GM04504 (cell line): ENCODE measurements around the gene PCF11.
"Not testable (repeated sequence)": the region's sequence is repeated elsewhere in the genome, so short reads cannot be mapped to it uniquely, and the experiment has no call there.

Experiments used
- DNase-seq: peaks from one replicate; pipeline ENCODE4 v3.0.0-alpha.2; 2012; ENCODE audit warnings: low read depth

PCF11 gene

DNA sequence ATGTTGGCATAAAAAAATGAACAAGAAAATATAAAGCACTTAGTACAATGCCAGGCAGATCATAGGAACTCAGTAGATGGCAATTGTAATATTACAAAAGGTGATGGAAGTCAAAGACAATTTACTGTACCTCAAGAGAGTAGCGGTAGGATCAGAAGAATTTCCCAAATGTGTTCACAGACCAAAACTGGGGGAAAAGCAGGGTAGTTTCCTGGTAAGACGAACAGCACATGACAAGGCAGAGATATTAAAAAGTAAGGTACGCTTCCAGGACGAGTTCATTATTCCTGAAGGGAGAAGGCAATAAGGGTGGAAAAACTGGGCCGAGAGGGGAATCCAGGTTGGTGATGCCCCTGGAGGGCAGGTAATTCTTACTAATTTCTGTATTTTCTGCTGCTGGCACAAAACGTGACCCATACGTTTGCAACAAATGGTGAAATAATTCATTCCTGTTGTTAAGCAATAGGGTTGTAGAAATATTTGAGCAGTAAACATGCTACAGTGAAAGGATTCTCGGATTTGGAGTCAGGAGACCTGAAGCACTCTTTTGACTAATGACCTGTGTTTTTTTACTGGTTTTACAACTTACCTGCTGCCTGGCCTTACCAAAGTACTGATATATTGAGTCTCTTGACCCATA lies 35.8 kb downstream of the PCF11 start:
- DNase-seq, result no peak

DNA sequence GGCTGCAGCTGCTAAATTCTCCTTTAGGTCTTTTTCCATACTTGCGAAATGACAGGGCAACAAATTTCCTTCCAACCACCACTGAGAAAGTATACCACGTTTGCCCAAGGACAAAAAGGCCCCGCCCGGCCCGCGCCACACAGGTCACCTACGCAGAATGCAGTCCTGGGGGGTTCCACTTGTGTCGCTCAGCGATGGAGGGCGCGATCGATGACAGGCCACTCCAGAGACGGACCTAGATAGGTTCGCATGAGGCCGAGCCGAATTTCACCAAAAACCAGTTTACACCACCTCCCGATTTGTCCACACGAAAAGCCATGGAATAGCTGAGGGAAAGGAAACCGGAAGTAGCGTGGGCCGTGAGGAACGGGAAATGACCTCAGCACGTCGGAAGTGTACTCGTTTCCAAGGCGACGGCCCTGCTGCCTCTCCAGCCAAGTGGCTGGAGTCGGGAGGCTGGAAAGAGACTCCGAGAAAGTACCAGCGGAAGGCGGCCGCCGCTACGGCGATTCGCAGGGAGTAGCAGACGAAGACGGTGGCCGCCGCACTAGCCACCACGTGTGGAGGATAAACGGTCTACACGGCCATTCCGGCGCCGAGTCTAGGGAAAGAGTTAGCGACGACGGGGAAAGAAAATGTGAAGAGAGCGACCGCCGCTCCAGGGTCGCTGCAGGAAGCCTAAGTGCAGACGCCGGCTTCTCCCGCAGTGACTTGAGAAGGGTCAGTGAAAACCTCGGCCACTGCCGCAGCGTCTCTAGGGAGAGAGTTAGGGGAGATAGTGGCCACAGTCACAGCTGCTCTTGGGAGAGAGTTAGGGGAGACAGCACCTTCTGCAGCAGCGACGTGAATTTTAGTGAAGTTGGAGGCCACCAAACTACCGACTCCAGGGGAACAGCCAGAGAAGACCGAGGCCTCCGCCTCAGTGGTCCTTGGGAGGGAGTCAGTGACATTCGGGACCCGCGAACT lies 36.7 kb downstream of the PCF11 start, which contains the start of gene ANKRD42:
Gene ANKRD42 (plus strand): TSS at position 398 of the 966 bp plus-strand sequence. CDS start 959 bp downstream, outside the sequence.
- peak; percentile 90 for DNase-seq

DNA sequence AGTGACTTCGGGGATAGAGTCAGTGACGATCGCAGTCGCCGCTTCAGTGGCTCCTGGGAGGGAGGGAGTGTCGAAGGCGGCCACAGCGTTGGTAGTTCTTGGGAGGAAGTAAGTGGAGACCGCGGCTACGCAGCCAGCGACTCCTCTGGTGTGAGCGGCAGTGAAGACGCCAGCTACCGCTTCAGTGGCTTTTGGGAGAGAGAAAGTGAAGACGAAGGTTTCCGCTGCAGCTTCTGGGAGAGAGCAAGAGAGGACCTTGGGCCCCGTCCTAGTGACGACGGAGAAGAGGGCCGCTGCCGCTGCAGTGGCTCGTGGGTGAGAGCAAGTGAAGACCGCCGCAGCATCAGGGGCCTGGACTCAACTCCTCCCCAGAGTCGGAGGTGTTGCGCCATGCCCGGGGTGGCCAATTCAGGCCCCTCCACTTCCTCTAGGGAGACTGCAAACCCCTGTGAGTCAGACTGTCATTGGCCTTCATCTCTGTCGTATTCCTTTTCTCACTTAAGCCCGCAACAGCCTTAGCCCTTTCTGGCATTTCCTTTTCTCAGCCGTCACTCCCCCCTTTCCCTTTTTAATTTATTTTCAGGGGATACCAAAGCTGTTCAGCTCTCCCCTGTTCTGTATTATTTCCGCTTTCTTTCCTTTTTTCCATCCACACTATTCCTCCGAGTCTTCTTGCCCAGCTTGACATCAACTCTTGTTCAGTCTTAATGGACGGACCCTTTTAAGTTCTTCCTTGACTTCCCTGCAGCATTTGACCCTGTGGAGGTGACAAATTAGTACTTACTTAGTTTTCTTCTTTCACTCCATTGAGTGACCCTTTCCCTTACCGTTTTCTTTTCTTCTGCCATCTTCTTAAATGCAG lies 37.6 kb downstream of the PCF11 start:
- peak; percentile 56 for DNase-seq

DNA sequence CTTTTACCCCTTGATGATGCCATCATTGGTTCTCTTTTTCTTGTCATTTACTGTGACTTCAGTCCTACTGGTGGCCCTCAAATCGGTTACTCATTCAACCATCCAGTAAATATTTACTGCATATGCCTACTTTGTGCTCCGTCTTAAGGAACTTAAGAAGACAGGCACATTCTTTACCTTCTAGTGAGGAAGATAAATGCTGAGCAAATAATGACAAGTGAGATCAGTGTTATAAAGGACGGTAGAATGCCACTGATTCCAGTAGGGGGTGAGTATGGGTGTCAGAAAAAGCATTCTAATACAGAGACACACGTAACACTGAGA lies 38.2 kb downstream of the PCF11 start:
- no peak for DNase-seq

DNA sequence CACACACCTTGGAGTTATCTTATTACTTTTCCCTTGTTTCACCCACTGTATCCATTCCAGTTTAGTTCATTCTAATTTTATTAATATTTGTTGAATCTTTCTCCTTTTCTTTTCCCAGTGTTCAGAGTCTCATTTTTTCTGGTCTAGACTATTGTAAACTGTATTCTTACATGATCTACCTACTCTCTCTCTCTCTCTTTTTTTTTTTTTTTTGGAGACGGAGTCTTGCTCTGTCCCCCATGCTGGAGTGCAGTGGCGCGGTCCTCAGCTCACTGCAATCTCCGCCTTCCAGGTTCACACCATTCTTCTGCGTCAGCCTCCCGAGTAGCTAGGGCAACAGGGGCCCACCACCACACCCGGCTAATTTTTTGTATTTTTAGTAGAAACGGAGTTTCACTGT lies 38.7 kb downstream of the PCF11 start:
- DNase-seq, result no peak

DNA sequence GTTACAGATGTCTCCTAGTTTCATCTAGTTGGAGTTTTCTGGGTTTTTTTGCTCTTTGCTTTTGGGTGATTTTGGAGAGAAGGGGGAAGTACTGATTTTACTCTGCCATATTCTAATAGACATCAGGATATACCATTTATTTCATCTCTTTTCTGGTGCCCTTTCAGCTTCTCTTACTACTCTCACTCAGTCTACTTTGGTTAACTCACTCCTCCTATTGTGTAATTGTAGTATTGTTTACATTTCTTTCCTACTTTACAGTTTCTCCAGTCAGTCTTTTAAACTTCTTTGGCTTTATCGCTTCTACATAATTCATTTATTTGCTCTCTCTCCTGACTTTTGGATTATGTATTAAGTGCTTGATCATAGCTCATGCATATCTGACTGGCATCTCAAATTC lies 43.1 kb downstream of the PCF11 start:
- no peak for DNase-seq

DNA sequence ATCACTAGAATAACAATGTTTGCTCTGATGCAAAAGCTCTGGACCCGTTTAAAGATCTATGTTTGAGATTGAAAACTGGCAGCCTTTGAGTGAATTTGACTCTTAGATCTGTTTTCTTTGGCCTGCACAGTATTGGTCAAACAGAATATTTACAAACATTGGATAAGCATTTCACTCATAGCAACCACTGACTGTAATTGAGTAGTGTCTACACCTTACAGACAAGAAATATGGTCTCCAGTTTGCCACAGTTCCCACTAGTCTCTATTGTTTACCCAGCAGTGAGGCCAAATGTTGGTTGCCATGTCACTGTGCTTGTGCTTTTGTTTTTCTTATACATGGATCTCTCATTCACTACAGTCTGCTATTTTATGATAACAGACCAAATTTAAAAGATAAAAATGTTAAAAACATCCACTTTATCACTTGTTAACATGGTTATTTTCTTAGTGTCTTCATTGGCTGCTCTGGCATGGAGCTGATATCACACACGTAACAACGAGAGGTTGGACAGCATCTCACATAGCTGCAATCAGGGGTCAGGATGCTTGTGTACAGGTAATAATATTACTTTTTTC lies 48.8 kb downstream of the PCF11 start:
- no peak for DNase-seq

DNA sequence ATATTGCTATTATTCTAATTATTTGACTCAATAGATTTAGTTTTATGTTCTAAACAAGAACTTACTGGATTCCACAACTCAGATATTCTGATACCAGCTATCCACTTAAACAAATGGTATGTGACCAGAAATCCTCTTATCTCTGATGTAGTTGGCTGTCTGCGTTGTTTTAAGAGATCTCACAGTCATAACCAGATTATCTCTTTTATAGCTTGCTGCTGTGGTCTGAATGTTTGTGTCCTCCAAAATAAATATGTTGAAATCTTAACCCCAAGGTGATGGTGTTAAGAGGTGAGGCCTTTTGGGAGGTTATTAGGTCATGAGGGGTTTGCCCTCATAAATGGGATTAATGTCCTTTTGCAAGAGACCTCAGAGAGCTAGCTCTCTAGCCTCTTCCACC lies 49.3 kb downstream of the PCF11 start:
- no peak for DNase-seq

DNA sequence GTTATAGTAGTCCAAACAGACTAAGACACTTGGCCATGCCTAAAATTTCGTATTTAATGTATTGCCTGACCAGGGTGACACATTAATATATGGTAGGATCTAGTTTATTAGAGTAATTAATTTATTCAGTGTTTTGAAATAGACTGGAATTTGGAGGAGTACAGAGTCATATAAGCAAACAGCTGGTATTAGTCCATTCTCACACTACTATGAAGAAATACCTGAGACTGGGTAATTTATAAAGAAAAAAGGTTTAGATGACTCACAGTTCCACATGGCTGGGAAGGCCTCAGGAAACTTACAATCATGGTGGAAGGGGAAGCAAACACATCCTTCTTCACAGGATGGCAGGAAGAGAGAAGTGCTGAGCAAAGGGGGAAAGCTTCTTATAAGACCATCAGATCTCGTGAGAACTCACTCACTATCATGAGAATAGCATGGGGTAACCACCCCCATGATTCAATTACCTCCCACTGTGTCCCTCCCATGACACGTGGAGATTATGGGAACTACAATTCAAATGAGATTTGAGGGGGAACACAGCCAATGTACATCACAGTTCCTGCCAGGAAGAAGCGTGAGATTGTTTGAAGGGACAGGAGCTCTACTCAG lies 49.9 kb downstream of the PCF11 start:
- not testable (repeated sequence) for DNase-seq

DNA sequence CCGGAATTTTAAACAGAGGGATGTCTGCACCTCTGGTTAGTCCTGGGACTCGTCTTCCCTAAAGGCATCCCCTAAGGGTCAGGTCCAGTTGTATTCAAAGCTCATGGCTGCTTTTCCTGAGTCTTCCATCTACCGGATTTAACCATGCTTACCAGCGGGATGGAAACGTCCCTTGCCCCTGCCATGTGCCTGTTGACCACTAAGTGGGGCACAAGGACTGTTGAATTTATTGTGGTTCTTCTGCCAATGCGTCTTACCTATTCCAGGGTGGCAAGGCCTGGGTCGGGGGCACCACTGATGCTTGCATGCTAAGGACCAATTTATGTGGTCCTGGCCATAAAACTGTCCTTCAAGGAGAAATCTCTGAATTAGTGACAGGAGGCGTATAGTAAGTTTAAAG lies 62.2 kb downstream of the PCF11 start:
- DNase-seq, result no peak

DNA sequence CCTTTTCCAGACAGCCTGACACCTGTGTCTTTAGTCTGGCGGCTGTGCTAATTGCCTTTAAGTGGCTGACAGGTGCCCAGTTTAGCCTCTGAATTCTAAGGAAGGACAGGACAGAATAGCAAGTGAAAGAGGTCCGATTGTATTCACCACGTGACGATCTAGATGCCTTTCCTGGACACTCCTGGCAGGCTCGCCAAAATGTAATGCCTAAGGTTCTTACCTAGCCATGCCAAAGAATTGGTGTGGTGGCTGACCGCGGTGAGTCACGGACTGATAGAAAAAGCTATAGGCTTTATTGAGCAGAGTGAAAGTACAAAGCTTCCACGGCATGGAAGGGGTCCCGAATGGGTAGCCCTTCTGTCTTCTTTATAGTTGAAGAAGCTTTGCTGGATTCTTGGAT lies 63.3 kb downstream of the PCF11 start:
- no peak for DNase-seq

DNA sequence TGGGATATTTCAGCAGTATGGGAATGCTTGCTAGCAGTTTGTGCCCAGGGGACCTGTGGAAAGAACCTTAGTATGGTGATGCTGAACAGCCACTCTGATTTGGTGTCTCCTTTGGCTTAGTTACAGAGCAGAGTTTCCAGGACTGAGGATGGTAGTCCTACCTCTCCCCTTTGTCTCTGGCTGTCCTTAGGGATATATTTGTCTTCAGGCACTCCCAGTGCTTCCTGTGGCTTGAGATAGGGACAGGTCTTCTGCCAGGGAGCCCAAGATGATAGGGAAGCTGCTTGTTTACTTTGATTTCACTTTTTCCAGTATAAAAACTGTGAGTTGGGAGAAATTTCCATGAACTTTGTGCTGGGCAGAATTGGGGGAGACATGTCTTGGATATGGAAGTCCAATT lies 64.8 kb downstream of the PCF11 start:
- DNase-seq, result no peak

DNA sequence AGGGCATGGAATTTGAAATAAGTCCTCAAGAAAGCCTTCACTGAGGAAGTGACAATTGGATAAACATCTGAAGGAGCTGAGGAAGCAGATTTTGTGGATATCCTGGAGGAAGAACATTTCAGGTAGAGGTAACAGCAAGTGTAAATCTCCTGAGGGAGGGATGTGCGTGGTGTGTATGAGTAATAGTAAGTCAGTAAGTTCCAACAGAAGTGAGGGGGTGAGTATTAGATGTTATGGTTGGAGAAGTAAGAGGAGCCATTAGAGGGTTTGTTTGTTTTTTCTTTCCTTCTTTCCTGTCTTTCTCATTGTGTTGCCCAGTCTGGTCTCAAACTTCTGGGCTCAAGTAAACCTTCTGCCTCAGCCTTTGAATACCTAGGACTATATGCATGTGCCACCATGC lies 65.6 kb downstream of the PCF11 start:
- no peak for DNase-seq

DNA sequence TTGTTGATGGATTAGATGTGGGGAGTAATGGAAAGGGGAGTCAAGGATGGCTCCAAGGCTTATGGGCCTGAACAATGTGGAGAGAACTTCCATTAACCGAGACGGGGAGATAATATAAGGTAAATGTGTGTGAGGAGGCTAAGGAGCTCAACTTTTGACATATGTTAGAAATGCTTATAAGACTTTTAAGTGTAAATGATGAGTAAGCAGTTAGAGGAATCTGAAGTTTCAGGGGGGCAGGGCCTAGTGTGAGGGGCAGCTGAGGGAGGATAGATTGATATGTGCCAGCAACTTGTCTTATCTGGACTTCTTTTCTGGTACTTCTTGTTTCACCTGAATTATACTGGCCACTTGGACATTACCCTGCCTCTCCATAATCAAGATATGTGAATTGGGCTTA lies 66.5 kb downstream of the PCF11 start:
- DNase-seq, result no peak

DNA sequence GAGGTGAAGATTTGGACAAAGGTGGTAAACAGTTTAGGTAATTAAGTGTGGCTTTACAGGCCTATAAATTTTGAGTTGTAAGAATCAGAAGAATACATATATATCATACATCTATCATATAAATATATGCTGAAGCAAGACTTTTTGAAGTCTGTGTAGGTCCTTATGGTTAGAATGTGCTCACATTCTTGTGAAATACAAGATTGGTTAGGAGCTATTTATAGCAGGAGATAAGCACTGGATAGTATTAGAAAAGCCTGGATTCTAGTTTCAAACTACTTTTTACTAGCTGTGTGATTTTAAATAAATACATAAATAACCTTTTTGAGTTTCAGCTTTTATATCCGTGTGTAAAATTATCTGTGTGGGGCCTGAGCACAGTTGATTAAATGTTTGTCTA lies 78.9 kb downstream of the PCF11 start:
- DNase-seq, result no peak
